Nephron progenitor cell (in vitro differentiated cells): ENCODE results near the gene GPC5.

Experiments used
- DNase-seq: peaks from one replicate; pipeline ENCODE4 v3.0.0; 2021
- H3K27ac Mint-ChIP-seq: 2 replicates; pipeline ENCODE4 v1.8.0; 2021; ENCODE audit warnings: mild to moderate bottlenecking, moderate library complexity, mixed read lengths
- H3K27me3 Mint-ChIP-seq: 2 replicates; pipeline ENCODE4 v1.8.0; 2021; ENCODE audit warnings: mild to moderate bottlenecking, low read depth, mixed read lengths; ENCODE audit not compliant: poor library complexity
- H3K36me3 Mint-ChIP-seq: 2 replicates; pipeline ENCODE4 v1.8.0; 2021; ENCODE audit warnings: low read depth, mixed read lengths
- H3K4me1 Mint-ChIP-seq: 2 replicates; pipeline ENCODE4 v1.8.0; 2021; ENCODE audit warnings: mixed read lengths
- H3K4me3 Mint-ChIP-seq: 2 replicates; pipeline ENCODE4 v1.8.0; 2021; ENCODE audit warnings: mild to moderate bottlenecking, moderate library complexity, mixed read lengths
- H3K9me3 Mint-ChIP-seq: 2 replicates; pipeline ENCODE4 v1.8.0; 2021; ENCODE audit warnings: mild to moderate bottlenecking, moderate library complexity, mixed read lengths
- CTCF ChIP-seq: fragments of 200-600 bp; sonication (generic); IDR thresholded peaks from 2 replicates; pipeline ENCODE4 v1.5.0; 2021; ENCODE audit warnings: antibody characterized with exemption

The GPC5 gene

GRCh38 chr13:91609353-91609752, 210.9 kb downstream of the GPC5 start:
- Mint-ChIP-seq H3K4me3 (no peak overlapping the region), H3K9me3 (no peaks in the 10 kb centered on the region), H3K27me3 (peaks cover 4% of the 10 kb centered on the region), H3K36me3 (no peaks in the 10 kb centered on the region), H3K27ac (no peak overlapping the region), H3K4me1 (peaks cover 16% of the 10 kb centered on the region)
- TF ChIP-seq CTCF: no peak
- DNase-seq: peak; percentile 5

- TF ChIP-seq CTCF: no peak
- no peaks in the 10 kb centered on the region for H3K9me3 Mint-ChIP-seq
- H3K4me1 Mint-ChIP-seq: no peaks in the 10 kb centered on the region
- no peak for DNase-seq
- no peaks in the 10 kb centered on the region for H3K27me3 Mint-ChIP-seq
- no peaks in the 10 kb centered on the region for H3K36me3 Mint-ChIP-seq
- H3K4me3 Mint-ChIP-seq: no peak overlapping the region
- H3K27ac Mint-ChIP-seq: no peak overlapping the region
Measured at GRCh38 chr13:91618315-91618714, 219.9 kb downstream of the GPC5 start.

- no peaks in the 10 kb centered on the region for H3K27me3 Mint-ChIP-seq
- no peaks in the 10 kb centered on the region for H3K9me3 Mint-ChIP-seq
- H3K36me3 Mint-ChIP-seq: no peaks in the 10 kb centered on the region
- no peak for DNase-seq
- H3K4me3 Mint-ChIP-seq: no peak overlapping the region
- no peak overlapping the region for H3K27ac Mint-ChIP-seq
- H3K4me1 Mint-ChIP-seq: no peaks in the 10 kb centered on the region
- TF ChIP-seq CTCF: no peak
Measured at GRCh38 chr13:91620670-91621141, 222.3 kb downstream of the GPC5 start.

- no peak for TF ChIP-seq CTCF
- DNase-seq: no peak
- H3K27ac Mint-ChIP-seq: no peak overlapping the region
- no peaks in the 10 kb centered on the region for H3K27me3 Mint-ChIP-seq
- no peaks in the 10 kb centered on the region for H3K36me3 Mint-ChIP-seq
- no peaks in the 10 kb centered on the region for H3K4me1 Mint-ChIP-seq
- H3K4me3 Mint-ChIP-seq: no peak overlapping the region
- no peaks in the 10 kb centered on the region for H3K9me3 Mint-ChIP-seq
Measured at GRCh38 chr13:91621161-91621560, 222.7 kb downstream of the GPC5 start.

- no peaks in the 10 kb centered on the region for H3K27me3 Mint-ChIP-seq
- H3K9me3 Mint-ChIP-seq: no peaks in the 10 kb centered on the region
- no peak overlapping the region for H3K4me3 Mint-ChIP-seq
- no peaks in the 10 kb centered on the region for H3K36me3 Mint-ChIP-seq
- no peak overlapping the region for H3K27ac Mint-ChIP-seq
- no peak for DNase-seq
- H3K4me1 Mint-ChIP-seq: no peaks in the 10 kb centered on the region
- no peak for TF ChIP-seq CTCF
Measured at GRCh38 chr13:91621963-91622362, 223.5 kb downstream of the GPC5 start.

- Mint-ChIP-seq H3K9me3 (no peaks in the 10 kb centered on the region), H3K27ac (no peak overlapping the region)
- no peak for DNase-seq
Measured at GRCh38 chr13:91622778-91623550, 224.5 kb downstream of the GPC5 start.

More at GRCh38 chr13:91622778-91623550, 224.5 kb downstream of the GPC5 start:
- Mint-ChIP-seq H3K4me1 (no peaks in the 10 kb centered on the region), H3K4me3 (no peak overlapping the region), H3K27me3 (no peaks in the 10 kb centered on the region), H3K36me3 (no peaks in the 10 kb centered on the region)
- TF ChIP-seq CTCF: no peak
